Stimulated activated CD8-positive, alpha-beta memory T cell treated with anti-CD3 and anti-CD28 coated beads, Interleukin-4, amount 100 ng/mL, for 1 hour (primary cell): ENCODE data around the gene CYP4F11.
"Not testable (repeated sequence)": the region's sequence is repeated elsewhere in the genome, so short reads cannot be mapped to it uniquely, and the experiment has no call there.

Source experiments
- DNase-seq, 2 donors: peaks; one replicate each; pipeline ENCODE4 v3.0.0-alpha.2; 2020; ENCODE audit warnings: low read depth in 2 of 2, low spot score in 1 of 2

Gene CYP4F11

GRCh38 chr19:15934332-15935078 lies at the start of gene CYP4F11:
Gene CYP4F11 (minus strand): TSS chr19:15934529. CDS start chr19:15934408, 121 bp downstream.
- no peak for DNase-seq

- DNase-seq = no peak
Measured at GRCh38 chr19:15979293-15979692, 45.0 kb upstream of the CYP4F11 start.

GRCh38 chr19:15977690-15978089 lies 43.4 kb upstream of the CYP4F11 start:
- DNase-seq = no peak

GRCh38 chr19:15976836-15977689 lies 42.7 kb upstream of the CYP4F11 start:
- DNase-seq = no peak

GRCh38 chr19:15974856-15975255 lies 40.5 kb upstream of the CYP4F11 start:
- DNase-seq = no peak

GRCh38 chr19:15972043-15972442 lies 37.7 kb upstream of the CYP4F11 start:
- DNase-seq = not testable (repeated sequence)

- DNase-seq = no peak
Measured at GRCh38 chr19:15971224-15971780, 37.0 kb upstream of the CYP4F11 start.

GRCh38 chr19:15964231-15964630 lies 29.9 kb upstream of the CYP4F11 start:
- DNase-seq = no peak

- DNase-seq = no peak
Measured at GRCh38 chr19:15962319-15962718, 28.0 kb upstream of the CYP4F11 start.

GRCh38 chr19:15954820-15955219 lies 20.5 kb upstream of the CYP4F11 start:
- no peak for DNase-seq

GRCh38 chr19:15948223-15949058 lies 14.1 kb upstream of the CYP4F11 start, which contains the start of gene OR10H4:
Gene OR10H4 (plus strand): TSS chr19:15949008. CDS start chr19:15949008, 0 bp downstream.
- no peak for DNase-seq

- DNase-seq = no peak
Measured at GRCh38 chr19:15945301-15945700, 11.0 kb upstream of the CYP4F11 start.

- DNase-seq = no peak
Measured at GRCh38 chr19:15944401-15944800, 10.1 kb upstream of the CYP4F11 start.

- no peak for DNase-seq
Measured at GRCh38 chr19:15937771-15938170, 3.4 kb upstream of the CYP4F11 start.

- DNase-seq = no peak
Measured at GRCh38 chr19:15936950-15937349, 2.6 kb upstream of the CYP4F11 start.

GRCh38 chr19:15936173-15936572 lies 1.8 kb upstream of the CYP4F11 start:
- DNase-seq = no peak

GRCh38 chr19:15935167-15935702 lies 906 bp upstream of the CYP4F11 start:
- no peak for DNase-seq

- DNase-seq = not testable (repeated sequence)
Measured at GRCh38 chr19:15933761-15934331, 483 bp downstream of the CYP4F11 start.

GRCh38 chr19:15928321-15928720 lies 6.0 kb downstream of the CYP4F11 start:
- no peak for DNase-seq

- no peak for DNase-seq
Measured at GRCh38 chr19:15926484-15926883, 7.8 kb downstream of the CYP4F11 start.
